Mesenchymal stem cell (in vitro differentiated cells and primary cell): ENCODE data around the gene TNFRSF25.

Experiments
- DNase-seq: peaks from one replicate; pipeline ENCODE4 v3.0.0-alpha.2; 2013
- H2AFZ ChIP-seq: one replicate; pipeline ENCODE4 v1.6.1; 2013; ENCODE audit warnings: low read depth, mild to moderate bottlenecking, control low read depth, inconsistent platforms, low read length, moderate library complexity
- H2AK5ac ChIP-seq: 2 replicates; pipeline ENCODE4 v1.6.1; 2013; ENCODE audit warnings: low read length, moderate library complexity, mild to moderate bottlenecking, inconsistent platforms; ENCODE audit not compliant: severe bottlenecking
- H2BK120ac ChIP-seq: one replicate; pipeline ENCODE4 v1.6.1; 2013; ENCODE audit warnings: low read depth, mild to moderate bottlenecking, inconsistent platforms, low read length, moderate library complexity
- H2BK12ac ChIP-seq, 2 experiments: one replicate each; pipeline ENCODE4 v1.6.1; 2013; ENCODE audit warnings: inconsistent platforms in 2 of 2, low read length in 2 of 2, mild to moderate bottlenecking in 2 of 2, moderate library complexity in 2 of 2, control low read depth in 1 of 2
- H2BK15ac ChIP-seq: one replicate; pipeline ENCODE4 v1.6.1; 2013; ENCODE audit warnings: mild to moderate bottlenecking, low read depth, inconsistent platforms; ENCODE audit not compliant: poor library complexity, severe bottlenecking
- H2BK5ac ChIP-seq: 2 replicates; pipeline ENCODE4 v1.6.1; 2013; ENCODE audit warnings: low read depth, mild to moderate bottlenecking, low read length, control low read depth, inconsistent platforms; ENCODE audit not compliant: poor library complexity, severe bottlenecking
- H3K14ac ChIP-seq, 2 experiments: one replicate each; pipeline ENCODE4 v1.6.1; 2013; ENCODE audit warnings: inconsistent platforms in 2 of 2, low read length in 2 of 2, control low read depth in 1 of 2, mild to moderate bottlenecking in 1 of 2, moderate library complexity in 1 of 2
- H3K18ac ChIP-seq, 2 experiments: one replicate each; pipeline ENCODE4 v1.6.1; 2013; ENCODE audit warnings: inconsistent platforms in 2 of 2, low read length in 2 of 2, control low read depth in 1 of 2, low read depth in 1 of 2, mild to moderate bottlenecking in 1 of 2
- H3K23ac ChIP-seq, 2 experiments: one replicate each; pipeline ENCODE4 v1.6.1; 2013; ENCODE audit warnings: inconsistent platforms in 2 of 2, low read length in 2 of 2, mild to moderate bottlenecking in 2 of 2, moderate library complexity in 2 of 2, control low read depth in 1 of 2
- H3K27ac ChIP-seq: 2 replicates; pipeline ENCODE4 v1.5.1; 2013; ENCODE audit warnings: mild to moderate bottlenecking, moderate library complexity, low read length, control low read depth, inconsistent platforms; ENCODE audit not compliant: poor library complexity, severe bottlenecking
- H3K27me3 ChIP-seq, 2 experiments: 2 replicates each; pipeline versions ENCODE4 v1.6.1 to v1.7.0; 2013; ENCODE audit warnings: low read length in 2 of 2, mild to moderate bottlenecking in 2 of 2, moderate library complexity in 2 of 2, control low read depth in 1 of 2, inconsistent platforms in 1 of 2; ENCODE audit not compliant: control insufficient read depth in 1 of 2, insufficient read depth in 1 of 2
- H3K36me3 ChIP-seq, 2 experiments: 2 replicates each; pipeline versions ENCODE4 v1.6.1 to v1.7.0; 2013; ENCODE audit warnings: low read length in 2 of 2, control low read depth in 1 of 2, inconsistent platforms in 1 of 2, low read depth in 1 of 2, mild to moderate bottlenecking in 1 of 2; ENCODE audit not compliant: insufficient read depth in 2 of 2, control insufficient read depth in 1 of 2
- H3K4ac ChIP-seq, 2 experiments: one replicate each; pipeline ENCODE4 v1.6.1; 2013; ENCODE audit warnings: inconsistent platforms in 2 of 2, low read length in 2 of 2, mild to moderate bottlenecking in 2 of 2, moderate library complexity in 2 of 2, control low read depth in 1 of 2, low read depth in 1 of 2
- H3K4me1 ChIP-seq: 2 replicates; pipeline ENCODE4 v1.6.1; 2013; ENCODE audit warnings: low read depth, low read length, control low read depth; ENCODE audit not compliant: control insufficient read depth, insufficient read depth
- H3K4me2 ChIP-seq: 2 replicates; pipeline ENCODE4 v1.6.1; 2013; ENCODE audit warnings: low read length, mild to moderate bottlenecking, inconsistent platforms; ENCODE audit not compliant: poor library complexity, severe bottlenecking
- H3K4me3 ChIP-seq, 2 experiments: 2 replicates each; pipeline versions ENCODE4 v1.5.1 to v1.7.0; 2013; ENCODE audit warnings: low read length in 2 of 2, mild to moderate bottlenecking in 2 of 2, control low read depth in 1 of 2, low read depth in 1 of 2; ENCODE audit not compliant: insufficient read depth in 1 of 2
- H3K79me1 ChIP-seq: replicated peaks from 2 replicates; pipeline ENCODE4 v1.6.1; 2013; ENCODE audit warnings: mild to moderate bottlenecking, control low read depth, low read length, inconsistent platforms; ENCODE audit not compliant: poor library complexity, severe bottlenecking
- H3K9ac ChIP-seq: 2 replicates; pipeline ENCODE4 v1.7.0; 2013; ENCODE audit warnings: mild to moderate bottlenecking, low read length, moderate library complexity
- H3K9me3 ChIP-seq: 2 replicates; pipeline ENCODE4 v1.7.0; 2013; ENCODE audit warnings: mild to moderate bottlenecking, low read length; ENCODE audit not compliant: control insufficient read depth
- H4K8ac ChIP-seq: one replicate; pipeline ENCODE4 v1.6.1; 2013; ENCODE audit warnings: inconsistent platforms, mild to moderate bottlenecking, low read length, moderate library complexity
- H4K91ac ChIP-seq: one replicate; pipeline ENCODE4 v1.6.1; 2013; ENCODE audit warnings: mild to moderate bottlenecking, low read length, inconsistent platforms
- WGBS: methylation state at CpG from one replicate; pipeline ENCODE4 v1.1.7; 2013; ENCODE audit warnings: mixed read lengths; 5-methylcytosine and 5-hydroxymethylcytosine counted together

TNFRSF25 gene

GRCh38 chr1:6416295-6416656, 49.7 kb downstream of the TNFRSF25 start:
- Histone ChIP-seq H2BK12ac (peak overlapping the region in 1 of 2 experiments; percentile 11), H2AK5ac (no peak overlapping the region), H2AFZ (no peak overlapping the region), H2BK15ac (no peak overlapping the region), H2BK5ac (no peak overlapping the region), H3K4me2 (no peak overlapping the region), H3K27ac (no peak overlapping the region), H2BK120ac (no peak overlapping the region), H4K91ac (no peak overlapping the region), H3K79me1 (no peaks in the 10 kb centered on the region), H3K4ac (no peak overlapping the region), H3K4me3 (no peak overlapping the region), H3K4me1 (peaks cover 27% of the 10 kb centered on the region), H3K14ac (no peak overlapping the region), H3K36me3 (no peaks in the 10 kb centered on the region), H3K23ac (no peak overlapping the region), H3K9me3 (no peaks in the 10 kb centered on the region), H3K9ac (no peak overlapping the region), H3K27me3 (peaks cover 55 to 69% of the 10 kb centered on the region in 2 experiments), H3K18ac (no peak overlapping the region), H4K8ac (no peak overlapping the region)
- 70% methylated on average over 6 of the region's 8 CpGs for WGBS
- no peak for DNase-seq

DNA sequence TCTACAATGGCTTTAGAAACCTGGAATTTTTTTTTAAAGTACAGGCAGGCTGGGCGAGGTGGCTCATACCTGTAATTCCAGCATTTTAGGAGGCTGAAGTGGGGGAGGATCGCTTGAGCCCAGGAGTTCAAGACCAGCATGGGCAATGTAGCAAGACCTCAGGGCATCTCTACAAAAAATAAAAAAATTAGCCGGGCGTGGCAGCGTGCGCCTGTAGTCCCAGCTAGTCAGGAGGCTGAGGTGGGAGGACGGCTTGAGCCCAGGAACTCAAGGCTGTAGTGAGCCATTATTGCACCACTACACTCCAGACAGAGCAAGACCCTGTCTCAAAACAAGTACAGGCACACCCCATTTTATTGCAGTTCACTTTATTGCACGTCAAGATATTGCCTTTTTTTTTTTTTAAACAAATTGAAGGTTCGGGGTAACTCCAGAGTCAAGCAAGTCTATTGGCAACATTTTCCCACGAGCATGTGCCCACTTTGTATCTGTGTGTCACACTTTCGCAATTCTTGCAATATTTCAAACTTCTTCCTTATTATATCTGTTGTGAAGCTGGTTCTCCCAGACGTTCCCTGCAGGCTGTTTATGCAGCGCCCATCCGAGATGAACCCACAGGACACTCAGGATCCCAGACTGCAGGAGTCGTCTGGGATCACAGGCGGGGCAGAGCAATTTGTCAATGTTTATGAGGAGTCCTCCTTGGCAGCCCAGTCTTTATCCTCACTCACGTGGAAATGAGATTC, 50.9 kb downstream of the TNFRSF25 start:
- no peak overlapping the region for H3K14ac ChIP-seq
- no peaks in the 10 kb centered on the region for H3K79me1 ChIP-seq
- DNase-seq: no peak

GRCh38 chr1:6414443-6414844, 51.5 kb downstream of the TNFRSF25 start:
- H3K14ac ChIP-seq: no peak overlapping the region
- WGBS: 10% methylated on average over 15 of the region's 15 CpGs
- H3K36me3 ChIP-seq: no peaks in the 10 kb centered on the region
- H3K4me1 ChIP-seq: peaks cover 15% of the 10 kb centered on the region
- H2BK5ac ChIP-seq: peak overlapping the region; percentile 8
- H2AK5ac ChIP-seq: no peak overlapping the region
- H3K4me2 ChIP-seq: peak overlapping the region; percentile 18
- H3K4me3 ChIP-seq: peak overlapping the region in 1 of 2 experiments; percentile 45
- peak overlapping the region; percentile 1 to 37 for H3K18ac ChIP-seq
- peak; percentile 65 for DNase-seq
- no peak overlapping the region for H3K23ac ChIP-seq
- H3K79me1 ChIP-seq: no peaks in the 10 kb centered on the region
- no peak overlapping the region for H2BK120ac ChIP-seq
- no peak overlapping the region for H2BK15ac ChIP-seq
- peak overlapping the region in 1 of 2 experiments; percentile 82 for H2BK12ac ChIP-seq
- peak overlapping the region; percentile 79 for H4K8ac ChIP-seq
- peak overlapping the region in 1 of 2 experiments; percentile 52 for H3K4ac ChIP-seq
- H3K9ac ChIP-seq: peak overlapping the region; percentile 41
- H4K91ac ChIP-seq: no peak overlapping the region
- peaks cover 46 to 59% of the 10 kb centered on the region in 2 experiments for H3K27me3 ChIP-seq
- H3K27ac ChIP-seq: no peak overlapping the region
- H3K9me3 ChIP-seq: no peaks in the 10 kb centered on the region
- no peak overlapping the region for H2AFZ ChIP-seq

More for the DNA sequence above, 50.9 kb downstream of the TNFRSF25 start:
- no peak overlapping the region for H4K8ac ChIP-seq
- H3K27ac ChIP-seq: no peak overlapping the region
- H4K91ac ChIP-seq: no peak overlapping the region
- 65% methylated on average over 17 of the region's 17 CpGs for WGBS
- H3K36me3 ChIP-seq: no peaks in the 10 kb centered on the region
- peaks cover 21% of the 10 kb centered on the region for H3K4me1 ChIP-seq
- no peak overlapping the region for H2BK5ac ChIP-seq
- H3K9ac ChIP-seq: peak overlapping the region; percentile 41
- peak overlapping the region in 1 of 2 experiments; percentile 45 for H3K4me3 ChIP-seq
- H2AK5ac ChIP-seq: no peak overlapping the region
- H2AFZ ChIP-seq: no peak overlapping the region
- peak overlapping the region in 1 of 2 experiments; percentile 82 for H2BK12ac ChIP-seq
- no peak overlapping the region for H3K23ac ChIP-seq
- H2BK120ac ChIP-seq: no peak overlapping the region
- H3K4me2 ChIP-seq: no peak overlapping the region
- H3K4ac ChIP-seq: no peak overlapping the region
- peaks cover 49 to 62% of the 10 kb centered on the region in 2 experiments for H3K27me3 ChIP-seq
- H3K9me3 ChIP-seq: no peaks in the 10 kb centered on the region
- no peak overlapping the region for H3K18ac ChIP-seq
- no peak overlapping the region for H2BK15ac ChIP-seq

DNA sequence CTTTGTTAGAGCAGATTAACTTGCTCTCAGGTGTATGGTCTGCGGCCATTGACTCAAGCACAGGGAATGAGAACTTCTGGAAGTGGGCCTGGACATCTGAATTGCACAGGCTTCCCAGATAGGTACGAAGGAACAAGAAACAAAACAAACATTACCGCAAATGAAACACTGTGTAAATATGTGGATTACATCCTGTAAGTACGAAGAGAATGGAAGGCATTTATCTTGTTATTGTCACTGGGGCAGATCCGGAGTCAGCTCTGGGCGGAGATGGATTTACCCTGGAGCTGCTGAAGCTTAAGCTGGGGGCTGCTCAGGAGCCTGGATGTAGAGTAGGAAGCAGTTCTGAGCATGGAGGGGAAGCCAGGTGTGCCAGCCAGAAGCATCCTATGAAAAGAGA, 53.1 kb downstream of the TNFRSF25 start:
- Histone ChIP-seq H3K27ac (no peak overlapping the region), H4K8ac (no peak overlapping the region), H2AFZ (no peak overlapping the region), H3K79me1 (no peaks in the 10 kb centered on the region), H3K14ac (no peak overlapping the region), H3K36me3 (no peaks in the 10 kb centered on the region), H3K18ac (no peak overlapping the region), H3K23ac (no peak overlapping the region), H3K9me3 (no peaks in the 10 kb centered on the region), H3K27me3 (peaks cover 35 to 46% of the 10 kb centered on the region in 2 experiments), H4K91ac (no peak overlapping the region), H2BK5ac (no peak overlapping the region), H3K4me3 (no peak overlapping the region), H2BK15ac (no peak overlapping the region), H3K4me2 (no peak overlapping the region), H2BK12ac (no peak overlapping the region), H2BK120ac (no peak overlapping the region), H3K4me1 (peaks cover 6% of the 10 kb centered on the region), H3K9ac (no peak overlapping the region), H2AK5ac (no peak overlapping the region), H3K4ac (no peak overlapping the region)
- DNase-seq: no peak
- 66% methylated on average over 6 of the region's 6 CpGs for WGBS
